ENCODE data around the gene DPH6.

- TF ChIP-seq CTCF (IDR thresholded peaks at IDR 0.05), result no peak
- no peak for TF ChIP-seq POLR2A (IDR thresholded peaks at IDR 0.05)
Observed at GRCh38 chr15:35327789-35328188, 218.2 kb downstream of the DPH6 start.
